Endothelial cell of umbilical vein (primary cell): ENCODE data around the gene LPAR4.
"Not testable (repeated sequence)": the region's sequence is repeated elsewhere in the genome, so short reads cannot be mapped to it uniquely, and the experiment has no call there.

Source experiments
- MYC ChIP-seq: IDR thresholded peaks from one replicate; pipeline ENCODE4 v1.6.1; 2011; ENCODE audit warnings: mild to moderate bottlenecking, low read depth, low read length
- POLR2AphosphoS5 ChIP-seq: IDR thresholded peaks from 2 replicates; pipeline ENCODE4 v1.6.1; 2012; ENCODE audit warnings: low read depth, mild to moderate bottlenecking, control low read depth, low read length, moderate library complexity; ENCODE audit not compliant: insufficient read depth

GRCh38 chrX:78802526-78802925 lies 55.0 kb downstream of the LPAR4 start:
- TF ChIP-seq POLR2AphosphoS5, MYC: not testable (repeated sequence)
